GM19397 (cell line): ENCODE results near the gene SMG5.
"Not testable (repeated sequence)": the region's sequence is repeated elsewhere in the genome, so short reads cannot be mapped to it uniquely, and the experiment has no call there.

ENCODE experiments used
- ATAC-seq: cut with Tn5 transposase; IDR thresholded peaks from one replicate; pipeline ENCODE4 v1.9.1; 2021; ENCODE audit warnings: mild to moderate bottlenecking, moderate library complexity; ENCODE audit not compliant: unreplicated experiment

Gene SMG5

DNA sequence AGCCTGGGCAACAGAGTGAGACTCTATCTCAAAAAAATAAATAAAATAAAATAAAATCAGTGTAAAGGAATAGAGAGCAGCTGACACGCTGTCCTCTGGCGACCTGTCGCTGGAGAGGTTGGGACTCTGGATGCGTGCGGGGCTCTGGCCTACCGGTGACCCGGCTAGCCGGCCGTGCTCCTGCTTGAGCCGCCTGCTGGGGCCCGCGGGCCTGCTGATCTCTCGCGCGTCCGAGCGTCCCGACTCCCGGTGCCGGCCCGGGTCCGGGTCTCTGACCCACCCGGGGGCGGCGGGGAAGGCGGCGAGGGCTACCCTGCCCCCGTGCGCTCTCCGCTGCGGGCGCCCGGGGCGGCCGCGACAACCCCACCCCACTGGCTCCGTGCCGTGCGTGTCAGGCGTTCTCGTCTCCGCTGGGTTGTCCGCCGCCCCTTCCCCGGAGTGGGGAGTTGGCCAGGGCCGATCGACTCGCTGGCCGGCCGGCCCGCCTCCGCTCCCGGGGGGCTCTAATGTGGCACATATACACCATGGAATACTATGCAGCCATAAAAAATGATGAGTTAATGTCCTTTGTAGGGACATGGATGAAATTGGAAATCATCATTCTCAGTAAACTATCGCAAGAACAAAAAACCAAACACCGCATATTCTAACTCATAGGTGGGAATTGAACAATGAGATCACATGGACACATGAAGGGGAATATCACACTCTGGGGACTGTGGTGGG lies 66.1 kb downstream of the SMG5 start:
- not testable (repeated sequence) for ATAC-seq

DNA sequence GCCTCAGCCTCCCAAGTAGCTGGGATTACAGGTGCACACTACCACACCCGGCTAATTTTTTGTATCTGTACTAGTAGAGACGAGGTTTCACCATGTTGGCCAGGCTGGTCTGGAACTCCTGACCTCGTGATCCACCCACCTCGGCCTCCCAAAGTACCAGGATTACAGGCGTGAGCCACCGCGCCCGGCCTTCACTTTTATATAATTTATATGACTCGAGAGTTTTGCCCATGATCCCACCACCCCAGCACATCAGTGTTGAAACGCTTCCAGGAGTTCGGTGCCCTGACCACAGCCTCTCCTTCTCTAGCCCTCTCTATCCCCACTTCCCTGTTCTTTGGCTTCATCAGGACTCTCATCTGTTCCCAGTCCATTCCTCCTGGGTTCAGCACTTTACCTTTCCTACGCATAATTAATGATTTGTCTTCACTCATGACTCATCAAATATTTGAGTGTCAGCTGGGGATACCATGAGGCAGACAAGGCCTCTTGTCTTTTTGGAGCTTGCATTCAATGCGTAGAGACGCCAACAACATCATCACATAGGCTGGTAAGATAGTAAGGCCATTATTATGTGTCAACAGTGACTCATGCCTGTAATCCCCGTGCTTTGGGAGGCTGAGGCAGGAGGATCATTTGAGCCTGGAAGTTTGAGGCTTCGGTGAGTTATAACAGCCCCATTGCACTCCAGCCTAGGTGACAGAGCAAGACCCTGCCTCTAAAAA lies 68.4 kb downstream of the SMG5 start:
- ATAC-seq = no peak

DNA sequence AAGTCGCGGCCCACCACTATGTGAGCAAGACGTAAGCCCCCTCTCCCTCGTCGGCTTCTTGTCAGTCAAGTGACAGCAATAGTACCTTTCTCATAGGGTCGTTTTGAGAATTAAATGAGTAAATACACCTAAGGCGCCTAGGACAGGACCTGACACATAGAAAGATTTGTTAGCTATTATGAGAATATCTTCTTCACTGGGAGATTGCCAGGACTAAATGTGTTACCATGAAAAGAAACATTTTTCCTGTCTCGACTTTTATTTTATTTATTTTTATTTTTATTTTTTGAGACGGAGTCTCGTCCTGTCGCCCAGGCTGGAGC lies 69.0 kb downstream of the SMG5 start:
- no peak for ATAC-seq

DNA sequence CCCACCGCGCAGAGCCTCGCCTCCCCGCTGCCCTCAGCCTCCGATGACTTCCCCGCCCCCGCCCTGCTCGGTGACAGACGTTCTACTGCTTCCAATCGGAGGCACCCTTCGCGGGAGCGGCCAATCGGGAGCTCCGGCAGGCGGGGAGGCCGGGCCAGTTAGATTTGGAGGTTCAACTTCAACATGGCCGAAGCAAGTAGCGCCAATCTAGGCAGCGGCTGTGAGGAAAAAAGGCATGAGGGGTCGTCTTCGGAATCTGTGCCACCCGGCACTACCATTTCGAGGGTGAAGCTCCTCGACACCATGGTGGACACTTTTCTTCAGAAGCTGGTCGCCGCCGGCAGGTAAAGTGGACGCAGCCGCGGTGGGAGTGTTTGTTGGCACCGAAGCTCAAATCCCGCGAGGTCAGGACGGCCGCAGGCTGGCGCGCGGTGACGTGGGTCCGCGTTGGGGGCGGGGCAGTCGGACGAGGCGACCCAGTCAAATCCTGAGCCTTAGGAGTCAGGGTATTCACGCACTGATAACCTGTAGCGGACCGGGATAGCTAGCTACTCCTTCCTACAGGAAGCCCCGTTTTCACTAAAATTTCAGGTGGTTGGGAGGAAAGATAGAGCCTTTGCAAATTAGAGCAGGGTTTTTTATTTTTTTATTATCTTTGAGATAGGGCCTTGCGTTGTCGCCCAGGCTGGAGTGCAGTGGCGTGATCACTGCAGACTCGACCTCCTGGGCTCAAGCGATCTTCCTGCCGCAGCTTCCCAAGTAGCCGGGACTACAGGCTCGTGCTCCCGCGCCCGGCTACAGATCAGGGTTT lies 69.6 kb downstream of the SMG5 start, which contains the start of gene PMF1:
Gene PMF1 (plus strand): TSS at position 175 of the 811 bp plus-strand sequence. CDS start 9 bp downstream, at position 184.
- ATAC-seq = peak; percentile 88

DNA sequence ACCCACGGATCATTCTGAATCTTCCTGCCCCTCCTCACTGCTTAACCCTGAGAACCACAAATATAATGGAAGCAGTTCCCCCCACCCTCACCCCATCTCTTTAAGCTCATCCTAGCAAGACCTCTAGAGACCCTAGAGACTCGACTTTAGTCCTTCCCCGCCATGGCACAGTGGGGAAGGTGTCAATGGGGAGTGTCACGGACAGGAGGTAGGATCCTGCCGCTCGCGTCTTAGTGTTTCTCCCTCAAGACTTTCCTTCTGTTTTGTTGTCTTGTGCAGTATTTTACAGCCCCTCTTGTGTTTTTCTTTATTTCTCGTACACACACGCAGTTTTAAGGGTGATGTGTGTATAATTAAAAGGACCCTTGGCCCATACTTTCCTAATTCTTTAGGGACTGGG lies 70.5 kb downstream of the SMG5 start:
- no peak for ATAC-seq

DNA sequence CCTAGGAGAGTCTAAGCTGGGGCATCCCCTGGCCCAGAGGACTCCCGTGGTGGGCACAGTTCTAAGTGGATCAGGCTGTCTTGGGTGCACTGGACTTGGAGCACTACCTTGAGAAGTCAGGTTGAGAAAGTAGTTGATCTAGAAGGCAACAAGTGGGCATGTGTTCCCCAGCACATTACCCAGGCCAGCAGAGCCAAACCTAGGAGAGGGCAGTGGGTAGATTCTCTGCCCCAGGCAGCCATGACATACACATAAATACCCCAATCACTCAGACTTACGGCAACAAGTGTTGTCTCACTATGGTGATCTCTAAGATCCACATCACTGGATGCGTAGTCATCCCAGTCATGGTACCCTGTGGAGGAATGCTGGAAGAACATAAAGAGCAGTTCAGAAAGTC lies 71.4 kb downstream of the SMG5 start:
- no peak for ATAC-seq

DNA sequence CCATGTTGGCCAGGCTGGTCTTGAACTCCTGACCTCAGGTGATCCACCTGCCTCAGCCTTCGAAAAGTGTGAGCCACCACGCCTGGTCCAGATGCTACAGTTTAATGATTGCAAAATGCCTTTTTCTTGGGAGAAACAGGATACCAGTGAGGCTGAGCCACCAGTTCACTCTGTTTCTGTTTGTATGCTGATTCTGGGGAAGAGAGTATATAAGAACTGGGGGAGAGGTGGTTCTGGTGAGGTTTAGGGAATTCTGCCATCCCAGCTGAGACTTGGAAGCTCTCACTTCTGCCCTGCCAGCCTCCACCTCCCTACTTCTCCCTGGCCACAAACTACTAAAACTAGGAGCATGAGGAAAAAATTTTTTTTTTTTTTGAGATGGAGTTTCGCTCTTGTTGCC lies 77.9 kb downstream of the SMG5 start:
- ATAC-seq = no peak

DNA sequence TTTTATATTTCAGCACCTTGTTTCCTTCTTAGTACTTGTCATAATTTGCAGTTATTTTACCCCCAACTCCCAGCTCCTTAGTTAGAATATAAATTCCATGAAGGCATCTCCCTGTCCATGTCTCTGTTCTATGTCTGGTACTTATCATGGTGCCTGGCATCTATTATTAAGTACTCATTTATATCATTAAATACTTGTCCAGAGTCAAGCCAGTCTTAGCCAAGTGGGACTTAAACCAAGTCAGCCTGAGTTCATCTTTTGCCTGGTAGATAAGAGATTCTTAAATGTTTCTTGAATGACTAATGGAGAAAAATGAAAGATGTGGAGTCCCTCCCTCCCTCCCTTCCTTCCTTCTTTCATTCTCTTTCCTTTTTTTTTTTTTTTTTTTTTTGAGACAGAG lies 79.3 kb downstream of the SMG5 start:
- ATAC-seq = no peak

DNA sequence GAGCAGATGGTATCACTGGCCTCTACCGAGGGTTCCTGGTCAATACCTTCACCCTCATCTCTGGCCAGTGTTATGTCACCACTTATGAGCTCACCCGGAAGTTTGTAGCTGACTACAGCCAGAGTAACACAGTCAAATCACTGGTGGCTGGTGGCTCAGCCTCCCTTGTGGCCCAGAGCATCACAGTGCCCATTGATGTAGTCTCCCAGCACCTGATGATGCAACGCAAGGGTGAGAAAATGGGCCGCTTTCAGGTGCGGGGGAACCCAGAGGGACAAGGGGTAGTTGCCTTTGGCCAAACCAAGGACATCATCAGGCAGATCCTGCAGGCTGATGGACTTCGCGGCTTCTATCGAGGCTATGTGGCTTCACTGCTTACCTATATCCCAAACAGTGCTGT lies 82.6 kb downstream of the SMG5 start:
- ATAC-seq = no peak
